Right forelimb (tissue), 1 donor: ENCODE data around the gene TESK1.
A peak's percentile ranks its signal among the peaks of the same experiment; 100 is the strongest.

Experiments
- DNase-seq: peaks from one replicate; pipeline ENCODE4 v3.0.0-alpha.2; 2018

TESK1 gene, protein sequence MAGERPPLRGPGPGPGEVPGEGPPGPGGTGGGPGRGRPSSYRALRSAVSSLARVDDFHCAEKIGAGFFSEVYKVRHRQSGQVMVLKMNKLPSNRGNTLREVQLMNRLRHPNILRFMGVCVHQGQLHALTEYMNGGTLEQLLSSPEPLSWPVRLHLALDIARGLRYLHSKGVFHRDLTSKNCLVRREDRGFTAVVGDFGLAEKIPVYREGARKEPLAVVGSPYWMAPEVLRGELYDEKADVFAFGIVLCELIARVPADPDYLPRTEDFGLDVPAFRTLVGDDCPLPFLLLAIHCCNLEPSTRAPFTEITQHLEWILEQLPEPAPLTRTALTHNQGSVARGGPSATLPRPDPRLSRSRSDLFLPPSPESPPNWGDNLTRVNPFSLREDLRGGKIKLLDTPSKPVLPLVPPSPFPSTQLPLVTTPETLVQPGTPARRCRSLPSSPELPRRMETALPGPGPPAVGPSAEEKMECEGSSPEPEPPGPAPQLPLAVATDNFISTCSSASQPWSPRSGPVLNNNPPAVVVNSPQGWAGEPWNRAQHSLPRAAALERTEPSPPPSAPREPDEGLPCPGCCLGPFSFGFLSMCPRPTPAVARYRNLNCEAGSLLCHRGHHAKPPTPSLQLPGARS

DNA sequence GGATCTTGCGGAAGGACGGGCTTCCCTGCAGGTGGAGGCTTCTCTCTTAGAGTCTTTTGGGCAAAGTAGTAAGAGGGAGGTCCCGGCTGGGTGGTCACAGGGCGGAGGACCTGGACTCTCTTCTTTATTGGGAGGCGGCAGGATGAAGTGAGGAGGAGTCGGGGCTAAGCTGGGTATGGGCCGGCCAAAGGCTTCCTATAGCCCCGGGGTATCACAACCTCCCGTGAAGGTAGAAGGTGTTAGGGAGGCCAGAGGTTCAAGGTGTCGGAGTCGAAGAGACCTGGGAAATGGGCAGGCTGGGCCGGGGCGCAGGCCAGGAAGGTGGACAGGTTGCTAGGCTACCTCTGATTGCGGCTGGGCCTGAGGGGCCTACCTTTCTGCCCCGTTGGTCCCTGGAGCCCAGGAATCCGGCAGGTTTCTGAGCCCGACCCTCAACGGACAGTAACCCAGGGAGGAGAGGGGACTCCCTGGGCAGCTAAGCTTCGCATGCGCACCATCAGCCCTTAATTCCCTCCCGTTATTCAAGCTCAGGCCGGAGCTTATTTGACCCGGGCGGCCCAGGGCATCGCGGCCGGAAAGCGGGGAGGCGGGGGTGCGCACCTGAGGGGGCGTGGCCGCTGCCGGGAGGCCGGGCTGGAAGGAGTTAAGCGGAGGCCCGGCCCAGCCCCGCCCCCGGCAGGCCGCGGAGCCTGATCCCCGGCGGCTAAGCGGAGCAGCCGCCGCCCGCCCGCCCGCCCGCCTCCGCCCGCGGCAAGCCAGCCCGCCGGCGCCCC is at the start of gene TESK1:
TSS of gene TESK1 (plus strand) at position 685 of the 773 bp plus-strand sequence. CDS start 358 bp downstream, outside the sequence.
- peak; percentile 79 for DNase-seq

DNA sequence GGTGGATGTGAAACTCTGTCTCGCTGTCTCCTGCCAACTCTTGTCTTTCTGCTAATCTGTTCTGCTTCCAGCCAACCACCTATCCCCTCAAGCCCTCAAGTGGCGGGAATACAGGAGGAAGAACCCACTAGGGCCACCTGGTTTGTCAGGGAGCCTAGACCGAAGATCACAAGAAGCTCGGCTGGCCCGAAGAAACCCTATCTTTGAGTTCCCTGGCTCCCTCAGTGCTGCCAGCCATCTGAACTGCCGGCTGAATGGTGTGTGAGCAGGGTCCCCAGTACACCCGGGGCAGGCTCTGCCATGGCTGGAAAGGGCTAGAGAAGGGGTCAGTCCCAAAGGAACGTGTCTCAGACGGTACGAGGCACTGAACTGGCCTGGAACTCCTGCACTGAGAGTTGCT is 49.2 kb upstream of the TESK1 start:
- no peak for DNase-seq

DNA sequence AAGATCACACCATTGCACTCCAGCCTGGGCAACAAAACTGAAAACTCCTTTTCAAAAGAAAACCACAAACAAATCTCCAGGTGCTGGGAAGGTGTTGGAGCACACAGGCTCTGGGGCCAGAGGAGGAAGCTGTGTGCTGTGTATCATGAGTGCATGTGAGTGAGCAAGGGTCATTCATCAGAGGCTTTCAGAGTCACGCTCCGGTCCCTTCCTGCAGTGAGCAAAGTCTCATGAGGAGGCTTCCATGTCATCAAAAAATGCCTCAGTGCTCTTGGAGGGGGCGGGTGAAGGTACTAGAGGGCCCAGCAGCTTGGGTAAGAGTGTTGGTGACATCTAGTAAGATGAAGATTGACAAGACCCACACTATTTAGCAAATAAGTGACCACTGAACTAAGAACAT is 48.3 kb upstream of the TESK1 start:
- DNase-seq: no peak

DNA sequence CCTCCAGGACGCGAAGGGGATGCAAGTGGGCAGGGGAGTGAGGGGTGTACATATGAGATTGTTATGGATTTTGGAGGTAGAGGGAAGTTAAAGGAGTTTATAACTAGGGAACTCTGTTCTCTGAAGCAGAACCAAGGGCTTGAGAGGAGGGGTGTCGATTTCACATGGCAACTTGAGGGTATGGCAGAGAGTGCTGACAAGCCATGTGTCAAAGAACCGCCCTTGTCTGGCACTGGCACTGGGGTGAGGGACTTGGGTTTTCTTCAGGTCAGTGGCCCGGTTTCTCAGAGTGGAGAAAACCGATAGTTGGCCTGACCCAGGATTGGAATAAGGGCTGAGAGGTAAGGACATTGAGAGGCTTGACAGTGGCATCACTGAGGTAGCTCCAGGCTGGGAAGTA is 47.7 kb upstream of the TESK1 start:
- DNase-seq: no peak

DNA sequence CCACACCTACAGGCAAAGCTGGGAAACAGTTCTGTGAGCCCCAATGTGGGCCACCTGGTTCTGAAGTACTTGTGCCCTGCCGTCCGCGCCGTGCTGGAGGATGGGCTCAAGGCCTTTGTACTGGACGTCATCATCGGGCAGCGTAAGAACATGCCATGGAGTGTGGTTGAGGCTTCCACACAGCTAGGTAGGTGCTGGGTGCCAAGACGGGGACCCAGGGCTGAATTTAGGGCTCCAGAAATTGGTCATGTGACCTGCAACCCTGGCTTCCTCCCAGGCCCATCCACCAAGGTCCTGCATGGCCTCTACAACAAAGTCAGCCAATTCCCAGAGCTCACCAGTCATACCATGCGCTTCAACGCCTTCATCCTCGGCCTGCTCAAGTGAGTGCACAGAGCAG is 46.9 kb upstream of the TESK1 start:
- no peak for DNase-seq

DNA sequence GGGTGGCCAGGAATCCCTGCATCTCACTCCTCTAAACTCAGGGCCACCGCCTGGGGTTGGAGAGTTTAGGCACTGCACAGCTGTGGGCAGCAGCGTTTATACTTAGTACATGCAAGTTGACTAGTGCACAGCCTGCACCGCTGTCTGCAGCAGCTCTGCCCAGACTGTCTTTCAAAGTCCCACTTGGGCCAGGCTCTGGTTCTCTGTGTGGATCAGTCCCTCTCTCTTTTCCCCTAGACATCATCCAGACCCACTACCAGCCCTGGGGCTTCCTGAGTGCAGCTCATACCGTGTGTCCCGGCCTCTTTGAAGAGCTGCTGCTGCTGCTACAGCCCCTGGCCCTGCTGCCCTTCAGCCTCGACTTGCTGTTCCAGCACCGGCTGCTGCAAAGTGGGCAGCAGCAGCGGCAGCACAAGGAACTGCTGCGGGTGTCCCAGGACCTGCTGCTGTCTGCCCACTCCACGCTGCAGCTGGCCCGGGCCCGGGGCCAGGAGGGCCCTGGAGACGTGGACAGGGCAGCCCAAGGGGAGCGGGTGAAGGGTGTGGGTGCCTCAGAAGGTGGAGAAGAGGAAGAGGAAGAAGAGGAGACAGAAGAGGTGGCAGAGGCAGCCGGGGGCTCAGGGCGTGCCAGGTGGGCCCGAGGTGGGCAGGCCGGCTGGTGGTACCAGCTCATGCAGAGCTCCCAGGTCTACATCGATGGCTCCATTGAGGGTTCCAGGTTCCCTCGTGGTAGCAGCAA is 45.1 kb upstream of the TESK1 start:
- DNase-seq: no peak

DNA sequence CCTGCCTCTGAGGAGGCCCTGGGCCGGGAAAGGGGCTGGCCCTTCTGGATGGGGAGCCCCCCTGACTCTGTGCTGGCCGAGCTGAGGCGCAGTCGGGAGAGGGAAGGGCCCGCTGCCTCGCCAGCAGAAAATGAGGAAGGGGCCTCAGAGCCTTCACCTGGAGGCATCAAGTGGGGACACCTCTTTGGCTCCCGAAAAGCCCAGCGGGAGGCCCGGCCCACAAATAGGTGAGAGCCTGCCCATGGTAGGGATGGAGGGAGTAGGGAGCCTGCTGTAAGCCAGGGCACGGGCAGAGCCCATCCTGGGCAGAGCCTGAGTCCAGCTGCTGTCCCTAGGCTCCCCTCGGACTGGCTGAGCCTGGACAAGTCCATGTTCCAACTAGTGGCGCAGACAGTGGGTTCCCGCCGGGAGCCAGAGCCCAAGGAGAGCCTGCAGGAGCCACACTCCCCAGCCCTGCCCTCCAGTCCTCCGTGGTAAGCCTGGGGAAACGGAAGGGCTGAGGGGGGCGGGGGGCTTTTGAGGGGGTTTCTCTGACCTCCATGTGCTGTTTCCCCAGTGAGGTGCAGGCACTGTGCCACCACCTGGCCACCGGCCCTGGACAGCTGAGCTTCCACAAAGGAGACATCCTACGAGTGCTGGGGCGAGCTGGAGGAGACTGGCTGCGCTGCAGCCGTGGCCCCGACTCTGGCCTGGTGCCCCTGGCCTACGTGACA is 44.3 kb upstream of the TESK1 start:
- DNase-seq: no peak

DNA sequence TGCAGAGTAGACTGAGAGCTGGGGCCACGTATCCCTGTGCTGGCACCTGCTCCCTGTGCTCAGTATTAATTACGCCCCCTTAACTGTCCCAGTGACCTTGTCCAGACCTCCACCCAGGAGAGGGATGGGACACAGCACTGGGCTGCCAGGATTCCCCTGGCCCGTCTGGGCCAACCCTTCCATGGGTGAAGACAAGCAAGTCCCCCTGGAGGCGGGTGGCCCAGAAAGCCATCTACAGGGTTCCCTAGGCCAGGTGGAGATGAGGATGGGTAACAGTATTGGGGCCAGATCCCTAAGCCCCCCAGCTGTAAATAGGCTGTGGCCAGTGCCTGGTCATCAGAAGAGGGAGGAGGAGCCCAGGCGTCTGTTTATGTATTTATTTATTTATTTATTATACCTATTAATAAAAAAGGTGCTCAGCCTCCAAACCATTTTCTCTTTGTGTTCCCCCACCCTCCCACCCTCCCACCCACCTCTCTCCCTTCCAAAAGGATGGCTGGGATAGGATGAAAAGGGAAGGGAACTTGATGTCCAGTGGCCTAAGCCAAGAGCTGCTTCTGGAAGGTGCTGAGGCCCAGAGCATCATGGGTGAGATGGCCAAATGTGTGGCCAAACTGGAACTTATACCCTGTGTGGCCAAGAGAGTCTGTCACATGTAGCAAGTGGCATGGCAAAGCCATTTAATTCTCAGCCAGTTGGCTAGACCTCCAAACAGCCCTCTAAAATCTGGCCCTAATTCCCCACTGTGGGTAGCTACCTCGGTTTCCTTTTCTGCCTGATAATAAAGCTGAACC is 43.4 kb upstream of the TESK1 start:
- no peak for DNase-seq

DNA sequence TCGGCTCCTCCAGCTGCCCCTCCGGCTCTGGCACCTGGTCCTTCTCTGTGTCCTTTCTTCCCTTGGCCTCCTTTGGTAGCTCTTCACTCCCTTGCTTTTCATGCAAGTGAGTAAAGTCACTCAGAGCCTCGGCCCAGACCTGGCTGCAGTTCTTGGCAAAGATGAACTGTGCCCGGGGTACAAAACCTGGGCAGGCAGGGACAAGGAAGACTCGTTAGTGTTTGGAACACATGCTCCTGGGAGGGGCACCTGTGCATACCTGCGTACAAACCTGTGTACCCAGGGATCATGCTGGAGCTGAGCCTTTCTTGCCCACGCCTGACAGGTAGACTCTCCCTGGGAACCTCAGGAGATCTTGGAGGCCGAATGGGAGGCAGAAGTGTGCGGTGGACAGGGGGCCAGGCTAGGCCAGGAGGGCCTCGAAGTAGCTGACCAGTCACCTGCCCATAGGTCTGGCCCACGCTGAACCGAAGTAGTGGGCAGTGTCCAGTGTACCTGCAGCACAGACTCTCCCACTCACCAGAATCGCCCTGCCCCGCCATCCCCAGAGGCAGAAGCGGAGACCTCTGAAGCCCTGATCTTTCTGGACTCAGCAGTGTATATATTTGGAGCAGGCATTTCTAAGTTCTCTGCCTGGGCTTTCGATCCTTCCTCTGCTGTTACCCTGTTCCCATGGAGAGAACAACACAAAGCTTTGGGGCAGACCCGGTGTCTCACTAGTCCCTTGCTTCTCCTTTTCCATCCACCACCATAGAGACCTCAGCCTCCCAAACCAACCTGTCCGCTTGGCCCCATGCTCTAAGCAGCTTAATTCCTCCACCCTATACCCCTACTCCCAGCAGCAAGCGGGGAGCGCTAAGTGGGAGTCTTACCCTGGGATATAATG is 41.9 kb upstream of the TESK1 start:
- DNase-seq: no peak

DNA sequence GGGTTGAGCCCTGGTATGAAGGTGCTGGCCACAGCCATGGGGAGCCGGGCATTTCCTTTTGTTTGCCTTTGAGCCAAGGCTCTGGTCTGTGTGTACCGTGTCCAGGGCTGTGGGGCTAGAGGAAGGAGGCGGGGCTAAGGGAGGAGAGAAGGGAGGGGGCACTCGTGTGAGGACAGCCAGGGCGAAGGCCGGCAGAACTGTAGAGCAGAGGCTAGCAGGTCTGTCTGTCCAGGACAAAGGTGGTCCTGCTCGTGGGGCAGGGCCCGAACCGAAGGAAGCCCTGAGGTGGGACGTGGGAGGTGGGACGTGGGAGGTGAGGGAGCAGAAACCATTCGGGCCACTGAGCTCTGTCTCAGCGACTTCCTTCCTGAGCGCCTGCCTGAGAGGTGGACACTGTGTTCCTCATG is 41.3 kb upstream of the TESK1 start:
- DNase-seq: no peak

DNA sequence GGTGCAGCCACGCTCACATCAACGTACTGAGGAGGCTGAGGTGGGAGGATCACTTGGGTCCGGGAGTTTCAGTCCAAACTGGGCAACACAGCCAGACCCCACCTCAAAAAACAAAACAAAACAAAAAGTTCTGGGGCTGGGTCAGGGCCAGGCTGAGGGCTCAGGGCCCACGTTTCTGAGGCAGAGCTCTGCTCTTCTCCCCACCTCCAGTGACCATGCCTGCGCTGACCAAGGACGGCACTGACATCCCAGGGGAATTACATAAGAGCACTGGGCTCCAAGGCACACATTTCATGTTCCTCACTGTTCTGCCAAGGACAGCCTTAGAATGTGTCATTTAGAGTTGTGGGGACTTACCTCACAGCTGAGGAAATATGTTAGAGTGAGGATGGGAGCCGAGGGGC is 40.4 kb upstream of the TESK1 start:
- no peak for DNase-seq

DNA sequence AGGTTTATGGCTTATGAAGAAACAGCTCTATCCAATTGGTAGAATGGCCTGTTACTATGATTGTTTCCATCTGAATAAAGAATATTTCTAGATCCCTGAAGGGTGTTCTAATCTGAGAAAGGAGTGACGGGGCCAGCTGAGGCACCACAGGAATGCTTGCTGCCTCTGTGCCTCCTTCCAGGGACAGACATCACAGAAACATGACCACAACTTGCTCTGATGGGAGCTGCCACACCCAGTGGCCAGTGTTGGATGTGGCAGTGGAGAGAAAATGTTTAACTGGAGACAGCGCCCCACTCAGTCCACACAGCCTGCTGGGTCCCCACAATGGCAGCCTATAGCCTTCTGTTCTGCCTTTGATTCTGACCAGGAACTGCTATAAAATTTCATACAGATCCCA is 38.6 kb upstream of the TESK1 start:
- no peak for DNase-seq

DNA sequence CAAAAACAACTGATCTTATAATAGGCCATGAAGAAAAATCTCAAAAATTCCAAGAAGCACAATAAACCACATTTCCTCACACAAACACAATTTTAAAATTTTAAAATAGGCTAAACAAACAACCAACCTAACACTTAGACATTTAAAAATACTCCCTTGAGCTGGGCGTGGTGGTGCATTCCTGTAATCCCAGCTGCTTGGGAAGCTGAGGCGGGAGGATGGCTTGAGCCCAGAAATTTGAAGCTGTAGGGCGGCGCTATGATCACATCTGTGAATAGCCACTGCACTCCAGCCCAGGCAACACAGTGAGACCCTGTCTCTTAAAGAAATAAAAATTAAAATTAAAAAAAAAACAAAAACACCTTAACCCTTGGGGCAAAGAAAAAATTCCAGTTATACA is 36.9 kb upstream of the TESK1 start:
- DNase-seq: no peak

DNA sequence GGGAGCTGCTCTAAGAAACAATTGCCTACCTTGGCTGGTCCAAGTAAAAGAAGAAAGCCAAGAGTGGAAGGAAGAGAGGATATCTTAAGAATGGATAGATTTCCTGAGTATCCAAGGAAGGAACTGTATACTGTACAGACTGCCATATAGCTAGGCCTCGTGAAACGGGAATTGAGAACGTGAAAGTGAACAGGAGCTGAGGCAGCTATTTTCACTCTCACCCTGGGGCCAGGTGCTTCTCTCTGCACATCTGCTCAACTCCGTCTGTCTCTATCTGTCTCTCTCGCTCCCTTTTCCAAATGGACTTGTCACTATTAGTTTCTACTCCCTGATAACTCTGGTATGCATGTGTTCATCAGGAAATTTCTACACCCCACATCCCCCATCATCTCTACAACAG is 35.9 kb upstream of the TESK1 start:
- no peak for DNase-seq

DNA sequence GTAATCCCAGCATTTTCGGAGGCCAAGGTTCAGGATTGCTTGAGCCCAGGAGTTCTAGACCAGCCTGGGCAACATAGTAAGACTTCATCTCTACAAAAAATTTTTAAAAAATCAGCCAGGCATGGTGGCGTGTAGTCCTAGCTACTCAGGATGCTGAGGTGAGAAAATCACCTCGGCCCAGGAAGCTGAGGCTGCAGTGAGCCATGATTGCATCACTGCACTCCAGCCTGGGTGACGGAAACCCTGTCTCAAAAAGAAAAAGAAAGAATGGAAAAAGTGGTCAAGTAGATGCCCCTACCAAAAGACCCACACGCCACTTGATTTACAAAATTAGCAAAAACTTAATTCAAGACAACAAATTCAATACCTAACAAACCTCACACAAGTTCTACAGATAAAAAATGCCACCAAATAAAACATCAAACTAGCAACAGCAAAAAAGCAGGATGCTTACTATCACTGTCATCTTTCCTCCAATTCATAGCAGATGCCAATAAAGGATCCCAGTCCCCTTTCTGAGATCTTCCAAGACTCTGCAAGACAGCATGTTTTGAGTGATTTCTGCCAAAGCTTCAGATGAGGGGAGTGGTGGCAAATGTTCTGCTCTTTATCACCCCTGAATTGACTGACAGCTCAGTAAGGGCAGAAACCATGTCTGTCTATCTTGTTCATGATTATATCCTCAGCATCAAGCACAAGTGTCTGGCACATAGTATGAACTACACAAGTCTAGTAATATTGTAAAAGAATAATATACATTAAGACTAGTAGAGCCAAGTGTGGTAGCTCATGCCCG is 34.2 kb upstream of the TESK1 start:
- DNase-seq: no peak

DNA sequence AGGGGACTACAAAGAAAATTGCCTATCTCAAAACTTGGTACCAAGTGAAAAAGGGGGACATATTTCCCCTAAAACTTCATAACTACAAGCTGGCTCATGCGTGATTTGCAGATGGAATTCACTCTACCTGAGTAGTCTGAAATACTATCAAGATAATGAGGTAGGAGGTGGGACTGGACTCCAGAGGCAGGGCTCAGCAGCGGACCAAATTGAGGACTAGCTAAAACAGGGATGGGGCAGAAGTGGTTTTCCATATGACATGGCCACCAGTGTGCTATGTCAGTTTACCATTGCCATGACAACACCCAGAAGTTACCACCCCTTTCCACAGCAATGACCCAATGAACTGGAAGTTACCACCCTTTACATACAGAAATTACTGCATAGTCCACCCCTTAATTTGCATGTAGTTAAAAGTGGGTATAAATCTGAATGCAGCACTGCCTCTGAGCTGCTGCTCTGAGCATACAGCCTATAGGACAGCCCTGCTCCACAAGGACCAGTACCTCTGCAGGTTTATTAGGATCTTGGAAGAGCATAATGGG is 30.4 kb upstream of the TESK1 start:
- no peak for DNase-seq

DNA sequence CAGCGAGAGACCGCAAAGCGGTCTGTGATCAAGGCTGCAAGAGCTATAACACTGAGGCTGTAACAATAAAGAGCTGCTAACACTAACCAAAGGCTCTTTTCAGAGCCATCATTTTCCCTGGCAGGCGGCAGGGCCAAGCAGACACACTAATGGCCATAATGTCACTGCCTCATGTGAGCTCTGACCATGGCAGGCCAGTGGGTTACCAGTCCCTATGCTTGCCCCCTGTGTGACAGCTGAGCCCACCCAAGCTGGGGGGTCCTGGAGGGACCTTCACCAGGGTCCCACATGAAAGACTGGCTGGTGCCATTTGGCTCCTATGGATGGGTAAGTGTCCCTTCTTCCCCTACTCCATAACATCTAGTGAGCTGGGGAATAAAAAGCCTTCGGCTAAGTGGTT is 29.6 kb upstream of the TESK1 start:
- DNase-seq: no peak

DNA sequence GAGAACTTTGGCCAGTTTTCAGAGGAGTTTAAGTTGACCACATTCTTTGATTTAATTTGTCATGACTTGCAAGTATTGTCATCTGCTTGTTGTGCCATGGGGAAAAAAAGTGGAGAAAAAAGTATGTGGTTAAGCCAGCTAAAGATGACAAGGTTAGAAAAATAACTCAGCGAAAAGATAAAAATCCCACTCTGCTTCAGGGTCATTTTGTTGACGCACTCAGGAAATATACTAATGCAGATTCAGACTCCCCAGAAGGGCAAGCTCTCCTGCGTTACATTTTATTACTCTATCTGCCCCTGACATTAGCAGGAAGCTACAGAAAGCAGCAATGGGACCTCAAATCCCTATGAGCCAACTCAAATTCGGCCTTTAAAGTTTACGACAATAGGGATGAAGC is 27.6 kb upstream of the TESK1 start:
- DNase-seq: no peak

DNA sequence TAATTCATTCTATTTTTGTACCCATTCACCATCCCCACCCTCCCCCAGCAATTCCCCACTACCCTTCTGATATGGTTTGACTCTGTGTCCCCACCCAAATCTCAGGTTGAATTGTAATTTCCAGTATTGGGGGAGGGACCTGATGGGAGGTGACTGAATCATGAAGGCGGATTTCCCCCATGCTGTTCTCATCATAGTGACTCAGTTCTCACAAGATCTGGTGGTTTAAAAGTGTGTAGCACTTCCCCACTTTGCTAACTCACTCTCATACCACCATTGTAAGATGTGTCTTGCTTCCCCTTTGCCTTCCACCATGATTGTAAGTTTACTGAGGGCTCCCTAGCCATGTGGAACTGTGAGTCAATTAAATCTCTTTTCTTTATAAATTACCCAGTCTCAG is 25.9 kb upstream of the TESK1 start:
- DNase-seq: no peak
